GM12892 (cell line): ENCODE results near the gene PCNX4.

Source experiments
- DNase-seq: peaks from one replicate; pipeline ENCODE4 v3.0.0; 2011; ENCODE audit not compliant: insufficient read length
- FAIRE-seq: peaks from 2 replicates; lab custom pipeline; 2011; peaks lifted over from hg19 to GRCh38; lab: Jason Lieb, UNC
- POLR2A ChIP-seq: IDR thresholded peaks from 2 replicates; pipeline ENCODE4 v1.6.1; 2011; ENCODE audit warnings: low read depth, low read length, control low read depth
- POLR2AphosphoS5 ChIP-seq: IDR thresholded peaks from 2 replicates; pipeline ENCODE4 v1.6.1; 2011; ENCODE audit warnings: low read depth, low read length, control low read depth
- TAF1 ChIP-seq: IDR thresholded peaks from 2 replicates; pipeline ENCODE4 v1.6.1; 2011; ENCODE audit warnings: low read depth, mild to moderate bottlenecking, control low read depth, low read length, borderline replicate concordance

PCNX4 gene

GRCh38 chr14:60215520-60216420 lies 124.0 kb downstream of the PCNX4 start:
- FAIRE-seq (peak; percentile 17), DNase-seq (no peak)
- TF ChIP-seq POLR2AphosphoS5 (no peak), POLR2A (no peak), TAF1 (no peak)

- FAIRE-seq (no peak), DNase-seq (no peak)
- TF ChIP-seq POLR2AphosphoS5 (no peak), POLR2A (no peak), TAF1 (no peak)
Measured at GRCh38 chr14:60217713-60218112, 126.0 kb downstream of the PCNX4 start.
